Heart left ventricle (tissue), 16 donors: ENCODE results near the gene CTSK. TPM values are rescaled to one million over a fixed set of nuclear protein-coding genes. Genes with fewer than 3 reads are reported as not detected.
A peak's percentile ranks its signal among the peaks of the same experiment; 100 is the strongest.

Experiments used
- ATAC-seq, 4 donors: fragments of 200-7000 bp; cut with Tn5 transposase; one replicate each; pipeline ENCODE4 v1.9.1; 2020 to 2022; ENCODE audit warnings: moderate library complexity in 4 of 4, mild to moderate bottlenecking in 3 of 4, moderate number of reproducible peaks in 1 of 4
- DNase-seq, 5 donors: peaks; one replicate each; pipeline ENCODE4 v3.0.0-alpha.2; 2020
- H3K27ac ChIP-seq, 12 donors: fragments of 200-600 bp; sonication (generic) in 4 of 12; one replicate each; pipeline versions ENCODE4 v1.5.0 to v1.8.0; 2016 to 2022; ENCODE audit warnings: mild to moderate bottlenecking in 2 of 12
- H3K27me3 ChIP-seq, 9 donors: fragments of 200-600 bp; sonication (generic) in 2 of 9; one replicate each; pipeline versions ENCODE4 v1.5.1 to v1.8.0; 2016 to 2022; ENCODE audit warnings: mild to moderate bottlenecking in 3 of 9
- H3K36me3 ChIP-seq, 9 donors: fragments of 200-600 bp; sonication (generic) in 2 of 9; one replicate each; pipeline versions ENCODE4 v1.5.0 to v1.8.0; 2018 to 2022; ENCODE audit warnings: mild to moderate bottlenecking in 2 of 9
- H3K4me1 ChIP-seq, 12 donors: fragments of 200-600 bp; sonication (generic) in 4 of 12; one replicate each; pipeline versions ENCODE4 v1.5.0 to v1.8.0; 2016 to 2022; ENCODE audit warnings: mild to moderate bottlenecking in 3 of 12
- H3K4me3 ChIP-seq, 12 donors: fragments of 200-600 bp; sonication (generic) in 4 of 12; one replicate each; pipeline versions ENCODE4 v1.5.0 to v1.8.0; 2017 to 2022; ENCODE audit warnings: mild to moderate bottlenecking in 9 of 12, moderate library complexity in 4 of 12
- H3K9me3 ChIP-seq, 12 donors: fragments of 200-600 bp; sonication (generic) in 4 of 12; one replicate each; pipeline versions ENCODE4 v1.5.0 to v1.8.0; 2016 to 2022; ENCODE audit warnings: mild to moderate bottlenecking in 1 of 12
- POLR2A ChIP-seq, 2 donors: fragments of 450-650 bp; IDR thresholded peaks; one replicate each; pipeline ENCODE4 v1.6.1; 2017; ENCODE audit warnings: antibody characterized with exemption in 2 of 2, mild to moderate bottlenecking in 2 of 2, moderate library complexity in 2 of 2
- WGBS, 4 donors: extraction: QIAGEN DNeasy Blood & Tissue Kit in 2 of 4; methylation state at CpG; one replicate each; pipeline versions ENCODE4 v1.1.5 to v1.1.7; 2013 to 2018; 5-methylcytosine and 5-hydroxymethylcytosine counted together
- intact Hi-C, 10 donors: fragments of 100-400 bp; cut with DNase I; formaldehyde crosslinking; loops; one replicate each; pipeline versions ENCODE4 v1.11.1 to v1.14.2; 2022
- polyA plus RNA-seq, 2 donors: library from polyadenylated mRNA; stranded (reverse); fragments of 200-250 nt; gene quantifications; one replicate each; pipeline ENCODE4 v1.2.3, GENCODE V29; 2013
- total RNA-seq, 9 donors: library from RNA; depleted of rRNA in 2 of 9; stranded (reverse); fragments of >200 nt in 2 of 9; fragmentation: NEBNext Ultra II Directional in 3 of 9; extraction: Animal tissue kit (Norgen Biotek cat#: 25700) in 3 of 9; gene quantifications; one replicate each; pipeline versions ENCODE4 v1.1.0 to v1.2.4, GENCODE V29; 2016 to 2023
- TF ChIP-seq, protein P1 (sequence below), 12 donors: fragments of 200-600 bp; sonication (generic) in 4 of 12; IDR thresholded peaks; one replicate each; pipeline versions ENCODE4 v1.5.0 to v1.8.0; 2018 to 2022; ENCODE audit warnings: antibody characterized with exemption in 12 of 12, mild to moderate bottlenecking in 5 of 12
- donor health status: ischemic (EF 13 %, LVEDD 7.1; RV severe dilation, severe dysfunction).
- donor health status: healthy with polysubstance abuse.
- donor health status: DM: no; HTN: yes; CAD: no.
- donor health status: DM: no; HTN: no; CAD: no.
- donor health status: ischemic (EF 25% LVEDD 6.9; RV normal size, moderate dysfunction).
- donor health status: ischemic (EF 25% LVEDD 5.7; RV mildly dilated, moderate dysfunction).
- donor health status: healthy.
- donor health status: DM: yes; HTN: yes; CAD: no.
- donor health status: ischemic (EF 35%, LVEDD 5.7; RV mildly dilated, moderate dysfunction).
- donor health status: nonischemic (EF 11% LVEDD 7.7; RV severe dilation, severe dysfunction).
- donor health status: DM: yes; HTN: yes; CAD: no.
- donor health status: PGD.
- donor health status: ischemic (EF 29% LVEDD 5.4; RV normal size, mild dysfunction).
- donor health status: nonischemic (EF 23%, LVEDD 6.1; RV moderate dilation, normal function).

CTSK gene
- total and polyA plus RNA-seq, 11 donors: 2.1 to 17.9 (median 4.5) TPM

- Histone ChIP-seq H3K9me3 (peaks cover 0 to 3% (median 0%) of the 10 kb centered on the region in 12 donors), H3K27me3 (no peaks in the 10 kb centered on the region), H3K36me3 (peaks cover 0 to 40% (median 0%) of the 10 kb centered on the region in 9 donors), H3K4me3 (peak overlapping the region in 1 of 12 donors; percentile 57), H3K4me1 (peaks cover 0 to 53% (median 0%) of the 10 kb centered on the region in 12 donors), H3K27ac (peak overlapping the region in 1 of 12 donors; percentile 93)
- DNase-seq (no peak), ATAC-seq (no peak)
- intact Hi-C loops: no loop called here
- 87 to 98% (median 93%) methylated on average over 1 of the region's 1 CpG for WGBS, 4 donors
- TF ChIP-seq, protein P1, sequence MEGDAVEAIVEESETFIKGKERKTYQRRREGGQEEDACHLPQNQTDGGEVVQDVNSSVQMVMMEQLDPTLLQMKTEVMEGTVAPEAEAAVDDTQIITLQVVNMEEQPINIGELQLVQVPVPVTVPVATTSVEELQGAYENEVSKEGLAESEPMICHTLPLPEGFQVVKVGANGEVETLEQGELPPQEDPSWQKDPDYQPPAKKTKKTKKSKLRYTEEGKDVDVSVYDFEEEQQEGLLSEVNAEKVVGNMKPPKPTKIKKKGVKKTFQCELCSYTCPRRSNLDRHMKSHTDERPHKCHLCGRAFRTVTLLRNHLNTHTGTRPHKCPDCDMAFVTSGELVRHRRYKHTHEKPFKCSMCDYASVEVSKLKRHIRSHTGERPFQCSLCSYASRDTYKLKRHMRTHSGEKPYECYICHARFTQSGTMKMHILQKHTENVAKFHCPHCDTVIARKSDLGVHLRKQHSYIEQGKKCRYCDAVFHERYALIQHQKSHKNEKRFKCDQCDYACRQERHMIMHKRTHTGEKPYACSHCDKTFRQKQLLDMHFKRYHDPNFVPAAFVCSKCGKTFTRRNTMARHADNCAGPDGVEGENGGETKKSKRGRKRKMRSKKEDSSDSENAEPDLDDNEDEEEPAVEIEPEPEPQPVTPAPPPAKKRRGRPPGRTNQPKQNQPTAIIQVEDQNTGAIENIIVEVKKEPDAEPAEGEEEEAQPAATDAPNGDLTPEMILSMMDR (IDR thresholded peaks at IDR 0.05): no peak
- TF ChIP-seq POLR2A (IDR thresholded peaks at IDR 0.05): no peak
Measured at GRCh38 chr1:150761801-150762200, 46.3 kb downstream of the CTSK start.

GRCh38 chr1:150760013-150760412 lies 48.0 kb downstream of the CTSK start:
- Histone ChIP-seq H3K9me3 (peaks cover 0 to 3% (median 0%) of the 10 kb centered on the region in 12 donors), H3K36me3 (peaks cover 0 to 58% (median 0%) of the 10 kb centered on the region in 9 donors), H3K27me3 (no peaks in the 10 kb centered on the region), H3K4me3 (no peak overlapping the region), H3K4me1 (peaks cover 0 to 45% (median 0%) of the 10 kb centered on the region in 12 donors), H3K27ac (peak overlapping the region in 1 of 12 donors; percentile 40)
- DNase-seq (no peak), ATAC-seq (no peak)
- TF ChIP-seq POLR2A (IDR thresholded peaks at IDR 0.05): no peak
- TF ChIP-seq, protein P1 (IDR thresholded peaks at IDR 0.05): no peak
- 81 to 94% (median 84%) methylated on average over 3 of the region's 3 CpGs for WGBS, 4 donors
- intact Hi-C loops: no loop called here

- Histone ChIP-seq H3K4me1 (no peaks in the 10 kb centered on the region), H3K36me3 (peaks cover 0 to 98% (median 0%) of the 10 kb centered on the region in 9 donors), H3K9me3 (no peaks in the 10 kb centered on the region), H3K27ac (no peak overlapping the region), H3K27me3 (no peaks in the 10 kb centered on the region), H3K4me3 (no peak overlapping the region)
- WGBS, 4 donors: 93 to 98% (median 96%) methylated on average over 2 of the region's 2 CpGs
- intact Hi-C loops: no loop called here
- ATAC-seq (no peak), DNase-seq (no peak)
- TF ChIP-seq, protein P1 (IDR thresholded peaks at IDR 0.05): no peak
- no peak for TF ChIP-seq POLR2A (IDR thresholded peaks at IDR 0.05)
Measured at GRCh38 chr1:150753416-150753815, 54.6 kb downstream of the CTSK start.

DNA sequence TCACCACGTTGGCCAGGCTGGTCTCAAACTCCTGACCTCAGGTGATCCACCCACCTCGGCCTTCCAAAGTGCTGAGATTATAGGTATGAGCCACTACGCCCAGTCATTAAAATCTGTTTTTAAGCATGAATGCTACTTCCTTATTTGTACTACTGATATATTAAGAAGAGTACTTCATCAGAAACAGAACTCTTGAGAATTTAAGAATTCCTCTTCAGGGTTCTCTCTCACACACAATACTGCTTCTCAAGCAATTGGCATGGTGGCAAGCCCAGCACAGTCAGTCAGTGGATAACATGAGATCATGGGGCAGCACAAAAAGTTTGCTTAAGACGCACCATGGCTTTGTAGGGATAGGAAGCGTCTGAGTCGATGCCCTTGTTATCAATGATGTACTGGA lies 56.6 kb downstream of the CTSK start:
- Histone ChIP-seq H3K4me1 (no peaks in the 10 kb centered on the region), H3K4me3 (no peak overlapping the region), H3K36me3 (peaks cover 0 to 98% (median 6%) of the 10 kb centered on the region in 9 donors), H3K27me3 (no peaks in the 10 kb centered on the region), H3K27ac (no peak overlapping the region), H3K9me3 (no peaks in the 10 kb centered on the region)
- DNase-seq: no peak
- no peak for TF ChIP-seq POLR2A (IDR thresholded peaks at IDR 0.05)
- TF ChIP-seq, protein P1 (IDR thresholded peaks at IDR 0.05): no peak
- intact Hi-C loops: no loop called here
- WGBS, 4 donors: 92 to 97% (median 94%) methylated on average over 6 of the region's 6 CpGs
- no peak for ATAC-seq
